Keratinocyte (primary cell): ENCODE measurements around the gene REPIN1. TPM values are rescaled to one million over a fixed set of nuclear protein-coding genes. Genes with fewer than 3 reads are reported as not detected.
"Not testable (repeated sequence)": the region's sequence is repeated elsewhere in the genome, so short reads cannot be mapped to it uniquely, and the experiment has no call there.

Experiments
- DNase-seq: peaks from one replicate; pipeline ENCODE4 v3.0.0-alpha.2; 2011; ENCODE audit warnings: low read depth, missing footprints, low spot score
- FAIRE-seq: peaks from 2 replicates; lab custom pipeline; 2011; peaks lifted over from hg19 to GRCh38; lab: Jason Lieb, UNC
- H2AFZ ChIP-seq: 2 replicates; pipeline ENCODE4 v1.6.0; 2012; ENCODE audit warnings: low read length, control low read depth, inconsistent platforms; ENCODE audit not compliant: control insufficient read depth
- H3K27ac ChIP-seq: 2 replicates; pipeline ENCODE4 v1.5.1; 2011; ENCODE audit warnings: low read length; ENCODE audit not compliant: control insufficient read depth, insufficient read depth
- H3K27me3 ChIP-seq: 3 replicates; pipeline ENCODE4 v1.6.0; 2011; ENCODE audit warnings: low read length; ENCODE audit not compliant: control insufficient read depth, insufficient read depth; ENCODE audit errors: extremely low read depth
- H3K36me3 ChIP-seq, 2 experiments: 2 replicates in 1 of 2; 3 replicates in 1 of 2; pipeline ENCODE4 v1.5.1; 2011; ENCODE audit warnings: low read length in 2 of 2, mild to moderate bottlenecking in 1 of 2; ENCODE audit not compliant: control insufficient read depth in 2 of 2, insufficient read depth in 2 of 2; ENCODE audit errors: extremely low read depth in 1 of 2
- H3K4me1 ChIP-seq: 3 replicates; pipeline ENCODE4 v1.5.1; 2011; ENCODE audit warnings: low read length; ENCODE audit not compliant: control insufficient read depth, insufficient read depth; ENCODE audit errors: extremely low read depth
- H3K4me2 ChIP-seq: 3 replicates; pipeline ENCODE4 v1.6.0; 2011; ENCODE audit warnings: low read depth, low read length; ENCODE audit not compliant: control insufficient read depth, insufficient read depth; ENCODE audit errors: extremely low read depth
- H3K4me3 ChIP-seq, 3 experiments: fragments of 200-600 bp in 1 of 3; sonication (generic) in 1 of 3; 2 replicates in 2 of 3; 3 replicates in 1 of 3; pipeline ENCODE4 v1.5.1; 2011 to 2016; ENCODE audit warnings: low read length in 3 of 3, mild to moderate bottlenecking in 3 of 3, control low read depth in 2 of 3, inconsistent platforms in 1 of 3, low read depth in 1 of 3, mixed read lengths in 1 of 3, mixed run types in 1 of 3, moderate library complexity in 1 of 3; ENCODE audit not compliant: control insufficient read depth in 2 of 3, insufficient read depth in 2 of 3; ENCODE audit errors: extremely low read depth in 1 of 3
- H3K79me2 ChIP-seq: 2 replicates; pipeline ENCODE4 v1.6.0; 2012; ENCODE audit warnings: low read length; ENCODE audit not compliant: control insufficient read depth, insufficient read depth
- H3K9ac ChIP-seq: 3 replicates; pipeline ENCODE4 v1.6.0; 2011; ENCODE audit warnings: low read length; ENCODE audit not compliant: control insufficient read depth, insufficient read depth; ENCODE audit errors: extremely low read depth
- H3K9me1 ChIP-seq: 3 replicates; pipeline ENCODE4 v1.6.0; 2011; ENCODE audit warnings: low read length; ENCODE audit not compliant: control insufficient read depth, insufficient read depth; ENCODE audit errors: extremely low read depth
- H3K9me3 ChIP-seq: 2 replicates; pipeline ENCODE4 v1.5.1; 2012; ENCODE audit warnings: low read depth, low read length; ENCODE audit not compliant: control insufficient read depth
- H4K20me1 ChIP-seq: 3 replicates; pipeline ENCODE4 v1.6.0; 2011; ENCODE audit warnings: low read length; ENCODE audit not compliant: control insufficient read depth, insufficient read depth; ENCODE audit errors: extremely low read depth
- EZH2 ChIP-seq: IDR thresholded peaks from one replicate; pipeline ENCODE4 v1.6.1; 2012; ENCODE audit warnings: inconsistent platforms, mild to moderate bottlenecking, low read length, moderate library complexity
- dilution Hi-C: fragments of 300-500 bp; cut with MboI; formaldehyde crosslinking; loops from one replicate; pipeline ENCODE4 v1.7.0; 2020; ENCODE audit warnings: low sequenced_read_pairs; ENCODE audit not compliant: extremely low pct_ligation_motif_present
- polyA plus RNA-seq, 5 experiments: library from polyadenylated mRNA; depleted of rRNA in 3 of 5; stranded (reverse) in 3 of 5; stranded (forward) in 1 of 5; unstranded in 1 of 5; fragments of >200 nt; gene quantifications; 1 replicate in 1 of 5; 2 replicates in 3 of 5; 3 replicates in 1 of 5; pipeline versions ENCODE4 v1.2.1 to v1.2.3, GENCODE V29; 2011 to 2012; ENCODE audit warnings: missing spikeins in 2 of 5, low read depth in 1 of 5, low replicate concordance in 1 of 5
- TF ChIP-seq, protein P1 (sequence below), 3 experiments: IDR thresholded peaks in 1 of 3; conservative IDR thresholded peaks in 1 of 3; optimal IDR thresholded peaks in 1 of 3; 2 replicates in 2 of 3; 3 replicates in 1 of 3; pipeline versions ENCODE3 to v1.5.1; 2011; ENCODE audit warnings: low read length in 3 of 3, mild to moderate bottlenecking in 3 of 3, moderate library complexity in 2 of 3, control low read depth in 1 of 3, inconsistent platforms in 1 of 3; ENCODE audit not compliant: insufficient read depth in 2 of 3; ENCODE audit errors: extremely low read depth in 1 of 3

Gene REPIN1
- polyA plus RNA-seq, 1 donor (not counting 4 experiments of a cell fraction or from before 2014, with no cell fraction given) = 9.3 TPM

DNA sequence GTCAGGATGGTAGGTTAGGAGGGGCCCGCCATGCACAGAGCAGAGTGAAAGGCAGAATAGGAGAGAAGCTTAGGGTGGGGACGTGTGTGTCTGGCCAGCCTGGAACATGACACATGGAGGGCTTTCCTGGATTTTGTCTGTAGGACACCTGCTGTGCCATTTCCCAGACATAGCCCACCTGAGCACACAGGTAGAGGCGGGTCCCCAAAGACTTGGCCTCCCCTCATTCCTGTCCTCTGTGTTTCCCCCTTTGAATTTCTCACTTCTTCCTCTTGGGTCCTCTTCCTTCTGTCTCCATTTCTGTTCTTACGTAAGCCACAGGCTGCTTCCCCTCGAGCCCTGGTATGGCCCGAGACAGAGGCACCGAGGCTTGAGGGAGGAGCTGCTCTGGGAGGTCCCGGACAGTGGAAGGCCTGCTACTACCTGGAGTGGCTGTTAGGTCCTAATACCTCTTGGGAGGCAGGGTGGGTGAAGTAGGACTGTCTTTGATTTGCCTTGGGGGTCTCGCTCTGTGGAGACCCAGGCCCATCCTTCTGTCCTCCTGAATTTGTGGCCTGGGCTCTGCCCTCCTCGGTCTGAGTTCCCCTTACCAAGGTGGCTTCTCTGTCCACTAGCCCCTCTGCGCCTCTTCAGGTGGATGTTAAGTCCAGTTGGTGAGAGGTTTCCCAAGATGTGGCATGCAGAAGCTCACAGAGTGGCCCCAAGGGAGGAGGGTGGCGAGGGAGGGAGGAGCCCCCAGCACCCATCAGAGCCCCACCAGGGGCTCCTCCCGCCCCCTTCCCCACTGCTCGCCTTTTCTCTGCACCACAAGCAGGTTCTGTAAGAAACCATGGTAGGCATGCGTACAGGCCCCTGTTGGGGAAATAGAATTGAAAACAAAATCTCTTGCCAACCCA, 16.0 kb downstream of the REPIN1 start:
- TF ChIP-seq, protein P1, sequence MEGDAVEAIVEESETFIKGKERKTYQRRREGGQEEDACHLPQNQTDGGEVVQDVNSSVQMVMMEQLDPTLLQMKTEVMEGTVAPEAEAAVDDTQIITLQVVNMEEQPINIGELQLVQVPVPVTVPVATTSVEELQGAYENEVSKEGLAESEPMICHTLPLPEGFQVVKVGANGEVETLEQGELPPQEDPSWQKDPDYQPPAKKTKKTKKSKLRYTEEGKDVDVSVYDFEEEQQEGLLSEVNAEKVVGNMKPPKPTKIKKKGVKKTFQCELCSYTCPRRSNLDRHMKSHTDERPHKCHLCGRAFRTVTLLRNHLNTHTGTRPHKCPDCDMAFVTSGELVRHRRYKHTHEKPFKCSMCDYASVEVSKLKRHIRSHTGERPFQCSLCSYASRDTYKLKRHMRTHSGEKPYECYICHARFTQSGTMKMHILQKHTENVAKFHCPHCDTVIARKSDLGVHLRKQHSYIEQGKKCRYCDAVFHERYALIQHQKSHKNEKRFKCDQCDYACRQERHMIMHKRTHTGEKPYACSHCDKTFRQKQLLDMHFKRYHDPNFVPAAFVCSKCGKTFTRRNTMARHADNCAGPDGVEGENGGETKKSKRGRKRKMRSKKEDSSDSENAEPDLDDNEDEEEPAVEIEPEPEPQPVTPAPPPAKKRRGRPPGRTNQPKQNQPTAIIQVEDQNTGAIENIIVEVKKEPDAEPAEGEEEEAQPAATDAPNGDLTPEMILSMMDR (optimal IDR thresholded peaks at IDR 0.05 in 1 of 3, IDR thresholded peaks at IDR 0.05 in 1 of 3, conservative IDR thresholded peaks at IDR 0.05 in 1 of 3; ENCODE audit: extremely low read depth in 1 of 3, insufficient read depth in 2 of 3, low read length in 3 of 3) = no peak
- no peak for TF ChIP-seq EZH2
- H3K79me2 ChIP-seq = peaks cover 5% of the 10 kb centered on the region
- peaks cover 14% of the 10 kb centered on the region for H3K4me1 ChIP-seq
- H4K20me1 ChIP-seq = no peaks in the 10 kb centered on the region
- no peak overlapping the region for H3K27ac ChIP-seq
- no peaks in the 10 kb centered on the region for H3K27me3 ChIP-seq
- no peak overlapping the region for H3K4me2 ChIP-seq
- dilution Hi-C loops = no loop called here
- H3K4me3 ChIP-seq = no peak overlapping the region
- FAIRE-seq (no peak), DNase-seq (no peak)
- peaks cover 0 to 2% of the 10 kb centered on the region in 2 experiments for H3K36me3 ChIP-seq
- H3K9me1 ChIP-seq = no peaks in the 10 kb centered on the region
- H2AFZ ChIP-seq = no peak overlapping the region
- no peaks in the 10 kb centered on the region for H3K9me3 ChIP-seq
- no peak overlapping the region for H3K9ac ChIP-seq

DNA sequence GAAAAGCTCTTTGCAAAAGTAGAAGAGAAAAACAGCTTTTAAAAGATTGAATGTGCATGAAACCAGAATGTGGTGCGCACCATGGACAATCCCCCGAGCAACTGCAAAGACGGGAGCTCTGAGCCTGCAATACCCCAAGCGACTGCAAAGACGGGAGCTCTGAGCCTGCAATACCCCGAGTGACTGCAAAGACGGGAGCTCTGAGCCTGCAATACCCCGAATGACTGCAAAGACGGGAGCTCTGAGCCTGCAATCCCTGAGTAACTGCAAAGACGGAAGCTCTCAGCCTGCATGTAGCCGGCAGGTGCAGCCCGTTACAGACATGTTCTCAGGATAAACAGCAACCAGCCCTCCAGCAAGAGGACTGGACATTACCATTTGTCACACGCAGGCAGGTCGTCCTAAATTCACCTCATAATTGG, 16.7 kb downstream of the REPIN1 start:
- Histone ChIP-seq H3K4me2 (no peak overlapping the region), H3K27ac (no peak overlapping the region), H3K9ac (no peak overlapping the region), H3K4me3 (no peak overlapping the region), H2AFZ (no peak overlapping the region), H3K79me2 (peaks cover 5% of the 10 kb centered on the region), H3K4me1 (peaks cover 8% of the 10 kb centered on the region), H3K9me1 (no peaks in the 10 kb centered on the region), H3K9me3 (no peaks in the 10 kb centered on the region), H4K20me1 (no peaks in the 10 kb centered on the region), H3K27me3 (no peaks in the 10 kb centered on the region), H3K36me3 (peaks cover 0 to 2% of the 10 kb centered on the region in 2 experiments)
- no peak for DNase-seq
- no peak for FAIRE-seq
- dilution Hi-C loops = no loop called here
- TF ChIP-seq, protein P1 (optimal IDR thresholded peaks at IDR 0.05 in 1 of 3, IDR thresholded peaks at IDR 0.05 in 1 of 3, conservative IDR thresholded peaks at IDR 0.05 in 1 of 3; ENCODE audit: extremely low read depth in 1 of 3, insufficient read depth in 2 of 3, low read length in 3 of 3) = no peak
- no peak for TF ChIP-seq EZH2

DNA sequence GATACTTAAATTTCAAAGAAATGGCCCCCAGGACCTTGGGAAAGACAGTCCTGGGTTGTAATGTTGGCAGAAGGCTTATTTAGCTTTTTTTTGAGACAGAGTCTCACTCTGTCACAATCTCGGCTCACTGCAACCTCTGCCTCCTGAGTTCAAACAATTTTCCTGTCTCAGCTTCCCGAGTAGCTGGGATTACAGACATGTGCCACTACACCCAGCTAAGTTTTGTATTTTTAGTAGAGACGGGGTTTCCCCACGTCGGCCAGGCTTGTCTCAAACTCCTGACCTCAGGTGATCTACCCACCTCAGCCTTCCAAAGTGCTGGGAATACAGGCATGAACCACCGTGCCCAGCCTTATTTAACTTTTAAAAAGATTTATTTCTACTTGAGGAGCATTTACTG, 17.3 kb downstream of the REPIN1 start:
- H4K20me1 ChIP-seq, H3K9me1 ChIP-seq, H3K79me2 ChIP-seq, H3K9ac ChIP-seq, H3K36me3 ChIP-seq, H3K4me2 ChIP-seq, H3K4me1 ChIP-seq, dilution Hi-C loops, H3K27ac ChIP-seq, H3K4me3 ChIP-seq, H3K9me3 ChIP-seq, H3K27me3 ChIP-seq, DNase-seq, FAIRE-seq, H2AFZ ChIP-seq: not testable (repeated sequence)
